T-helper 2 cell treated with Interferon-gamma antibody and Interleukin-4, amounts not matched to agents 5 μg/mL and 100 μg/mL, for 36 hours (primary cell): ENCODE results near the gene RYR2.
"Not testable (repeated sequence)": the region's sequence is repeated elsewhere in the genome, so short reads cannot be mapped to it uniquely, and the experiment has no call there.

ENCODE experiments used
- DNase-seq: peaks from one replicate; pipeline ENCODE4 v3.0.0; 2021; ENCODE audit warnings: low spot score
- H3K27ac Mint-ChIP-seq: one replicate; pipeline ENCODE4 v1.8.0; 2021; ENCODE audit warnings: mild to moderate bottlenecking, mixed read lengths
- H3K27me3 Mint-ChIP-seq: one replicate; pipeline ENCODE4 v1.8.0; 2021; ENCODE audit warnings: low read depth, mixed read lengths
- H3K36me3 Mint-ChIP-seq: one replicate; pipeline ENCODE4 v1.8.0; 2021; ENCODE audit warnings: low read depth, mixed read lengths
- H3K4me1 Mint-ChIP-seq: one replicate; pipeline ENCODE4 v1.8.0; 2021; ENCODE audit warnings: low read depth, mixed read lengths
- H3K4me3 Mint-ChIP-seq: one replicate; pipeline ENCODE4 v1.8.0; 2022; ENCODE audit warnings: mild to moderate bottlenecking, moderate library complexity, mixed read lengths
- H3K9me3 Mint-ChIP-seq: one replicate; pipeline ENCODE4 v1.8.0; 2021; ENCODE audit warnings: mixed read lengths

Gene RYR2

DNA sequence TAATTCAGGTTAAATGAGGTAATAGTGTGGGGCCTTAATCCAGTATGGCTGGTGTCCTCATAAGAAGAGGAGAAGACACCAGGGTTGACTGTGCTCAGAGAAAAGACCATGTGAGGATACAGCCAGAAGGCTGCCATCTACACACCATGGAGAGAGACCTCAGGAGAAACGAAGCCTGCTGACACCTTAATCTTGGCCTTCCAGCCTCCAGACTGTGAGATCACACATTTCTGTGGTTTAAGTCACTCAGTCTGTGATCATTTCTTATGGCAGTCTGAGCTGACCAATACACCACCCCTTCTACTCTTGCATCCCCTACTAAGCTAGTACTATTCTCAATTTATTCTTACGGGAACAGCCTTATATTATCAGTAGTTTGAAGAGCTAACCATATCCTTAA, 538.7 kb downstream of the RYR2 start:
- Mint-ChIP-seq H3K4me3 (no peak overlapping the region), H3K27ac (no peak overlapping the region), H3K4me1 (no peaks in the 10 kb centered on the region), H3K9me3 (peaks cover 18% of the 10 kb centered on the region), H3K36me3 (no peaks in the 10 kb centered on the region), H3K27me3 (no peaks in the 10 kb centered on the region)
- no peak for DNase-seq

DNA sequence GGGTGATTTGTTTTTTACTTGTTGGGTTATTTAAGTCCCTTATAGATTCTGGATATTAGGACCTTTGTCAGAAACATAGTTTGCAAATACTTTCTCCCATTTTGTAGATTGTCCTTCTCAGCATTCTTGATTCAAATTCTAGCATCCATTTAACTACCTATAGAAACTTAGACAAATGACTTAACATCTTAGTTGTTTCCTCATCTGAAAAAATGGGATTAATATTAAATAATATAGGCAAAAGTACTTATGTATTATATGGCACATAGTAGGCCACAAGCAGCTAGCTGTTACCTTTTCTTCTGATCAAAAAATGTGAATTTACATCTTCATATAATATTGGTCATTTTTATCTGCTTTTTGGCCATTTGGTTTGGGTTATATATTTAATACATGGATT, 541.3 kb downstream of the RYR2 start:
- peaks cover 6% of the 10 kb centered on the region for H3K9me3 Mint-ChIP-seq
- DNase-seq = no peak
- no peak overlapping the region for H3K27ac Mint-ChIP-seq
- H3K4me3 Mint-ChIP-seq = no peak overlapping the region
- no peaks in the 10 kb centered on the region for H3K27me3 Mint-ChIP-seq
- H3K36me3 Mint-ChIP-seq = no peaks in the 10 kb centered on the region
- no peaks in the 10 kb centered on the region for H3K4me1 Mint-ChIP-seq

DNA sequence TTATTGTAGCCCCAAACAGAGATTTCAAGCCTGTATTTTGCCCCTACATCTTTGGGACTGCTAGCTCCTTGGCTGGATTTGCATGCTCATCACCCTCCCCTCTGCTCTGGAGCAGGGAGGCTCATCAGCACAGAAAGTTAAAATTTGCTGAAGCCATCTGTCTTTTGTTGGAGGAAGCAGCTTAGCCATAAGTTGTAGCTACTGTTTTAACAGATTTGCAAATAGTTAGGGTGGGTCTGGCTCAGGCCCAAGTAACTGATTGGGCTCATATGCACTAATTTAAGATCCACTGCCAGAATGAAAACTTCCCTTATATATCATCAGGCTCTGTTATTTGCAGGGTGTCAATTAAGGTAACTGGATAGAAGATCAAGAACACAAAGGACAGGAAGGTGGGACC, 541.8 kb downstream of the RYR2 start:
- no peak overlapping the region for H3K4me3 Mint-ChIP-seq
- H3K27me3 Mint-ChIP-seq = no peaks in the 10 kb centered on the region
- no peak overlapping the region for H3K27ac Mint-ChIP-seq
- DNase-seq = no peak
- H3K4me1 Mint-ChIP-seq = no peaks in the 10 kb centered on the region
- no peaks in the 10 kb centered on the region for H3K36me3 Mint-ChIP-seq
- H3K9me3 Mint-ChIP-seq = peaks cover 1% of the 10 kb centered on the region

DNA sequence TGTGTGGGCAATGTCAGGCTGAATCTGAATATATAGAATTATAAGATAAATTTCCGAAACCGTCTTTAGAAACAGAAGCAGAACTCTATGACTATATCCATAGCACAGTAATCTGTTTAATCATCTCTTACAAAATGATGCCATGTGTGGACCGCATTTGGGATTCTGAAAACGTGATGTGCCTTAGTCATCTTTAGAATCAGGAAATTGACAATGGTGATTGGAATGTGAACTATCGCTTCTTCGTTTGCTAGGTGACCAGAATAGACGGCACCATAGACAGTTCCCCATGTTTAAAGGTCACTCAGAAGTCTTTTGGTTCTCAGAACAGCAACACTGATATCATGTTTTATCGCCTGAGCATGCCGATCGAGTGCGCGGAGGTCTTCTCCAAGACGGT, 548.4 kb downstream of the RYR2 start:
- no peaks in the 10 kb centered on the region for H3K36me3 Mint-ChIP-seq
- no peak for DNase-seq
- no peak overlapping the region for H3K27ac Mint-ChIP-seq
- no peaks in the 10 kb centered on the region for H3K9me3 Mint-ChIP-seq
- H3K4me1 Mint-ChIP-seq = no peaks in the 10 kb centered on the region
- H3K27me3 Mint-ChIP-seq = no peaks in the 10 kb centered on the region
- H3K4me3 Mint-ChIP-seq = no peak overlapping the region

DNA sequence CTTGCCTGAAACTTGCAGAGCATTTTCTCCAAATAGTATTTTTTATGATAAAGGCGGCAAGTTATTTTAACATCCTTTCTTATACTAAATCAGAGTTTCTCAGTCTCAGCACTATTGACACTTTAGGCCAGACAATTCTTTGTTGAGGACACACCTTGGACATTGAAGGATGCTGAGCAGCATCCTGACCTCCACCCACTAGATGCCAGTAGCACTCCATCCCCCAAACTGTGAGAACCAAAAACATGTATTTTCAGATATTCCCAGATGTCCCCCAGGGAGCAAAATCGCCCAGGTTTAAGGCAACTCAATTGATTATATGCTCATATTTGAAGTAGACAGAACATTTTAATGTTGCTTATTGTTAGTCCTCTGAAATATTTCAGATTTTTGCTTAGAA, 549.4 kb downstream of the RYR2 start:
- no peaks in the 10 kb centered on the region for H3K27me3 Mint-ChIP-seq
- H3K36me3 Mint-ChIP-seq = no peaks in the 10 kb centered on the region
- H3K9me3 Mint-ChIP-seq = peaks cover 7% of the 10 kb centered on the region
- DNase-seq = no peak
- H3K4me3 Mint-ChIP-seq = no peak overlapping the region
- H3K27ac Mint-ChIP-seq = no peak overlapping the region
- no peaks in the 10 kb centered on the region for H3K4me1 Mint-ChIP-seq

DNA sequence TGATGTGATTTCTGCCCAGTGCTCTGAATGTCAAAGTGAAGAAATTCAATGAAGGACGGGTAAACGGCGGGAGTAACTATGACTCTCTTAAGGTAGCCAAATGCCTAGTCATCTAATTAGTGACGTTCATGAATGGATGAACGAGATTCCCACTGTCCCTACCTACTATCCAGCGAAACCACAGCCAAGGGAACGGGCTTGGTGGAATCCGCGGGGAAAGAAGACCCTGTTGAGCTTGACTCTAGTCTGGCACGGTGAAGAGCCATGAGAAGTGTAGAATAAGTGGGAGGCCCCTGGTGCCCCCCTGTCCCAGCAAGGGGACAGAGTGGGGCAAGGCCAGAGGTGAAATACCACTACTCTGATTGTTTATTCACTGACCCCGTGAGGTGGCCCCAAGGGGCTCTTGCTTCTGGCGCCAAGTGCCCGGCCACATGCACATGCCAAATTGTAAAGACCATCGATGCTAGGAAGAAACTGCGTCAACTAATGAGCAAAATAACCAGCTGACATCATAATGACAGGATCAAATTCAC, 561.1 kb downstream of the RYR2 start:
- H3K36me3 Mint-ChIP-seq, DNase-seq, H3K4me1 Mint-ChIP-seq, H3K4me3 Mint-ChIP-seq, H3K27ac Mint-ChIP-seq, H3K27me3 Mint-ChIP-seq, H3K9me3 Mint-ChIP-seq: not testable (repeated sequence)

DNA sequence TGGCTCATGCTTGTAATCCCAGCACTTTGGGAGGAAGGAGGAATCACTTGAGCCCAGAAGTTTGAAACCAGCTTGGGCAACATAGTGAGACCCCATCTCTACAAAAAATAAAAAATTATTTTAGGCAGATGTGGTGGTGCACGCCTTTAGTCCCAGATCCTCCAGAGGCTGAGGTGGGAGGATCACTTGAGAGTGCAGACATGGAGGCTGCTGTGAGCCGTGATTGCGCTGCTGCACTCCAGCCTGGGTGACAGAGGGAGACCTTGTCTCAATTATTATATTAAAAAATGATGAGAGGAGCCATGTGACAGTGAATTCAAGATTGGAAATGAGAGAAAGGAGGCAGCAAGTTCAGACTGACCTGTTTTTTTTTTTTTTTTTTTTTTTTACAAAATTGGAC, 566.4 kb downstream of the RYR2 start:
- Mint-ChIP-seq H3K36me3 (no peaks in the 10 kb centered on the region), H3K4me3 (no peak overlapping the region), H3K27ac (no peak overlapping the region), H3K27me3 (no peaks in the 10 kb centered on the region), H3K9me3 (peaks cover 8% of the 10 kb centered on the region), H3K4me1 (no peaks in the 10 kb centered on the region)
- DNase-seq = no peak

DNA sequence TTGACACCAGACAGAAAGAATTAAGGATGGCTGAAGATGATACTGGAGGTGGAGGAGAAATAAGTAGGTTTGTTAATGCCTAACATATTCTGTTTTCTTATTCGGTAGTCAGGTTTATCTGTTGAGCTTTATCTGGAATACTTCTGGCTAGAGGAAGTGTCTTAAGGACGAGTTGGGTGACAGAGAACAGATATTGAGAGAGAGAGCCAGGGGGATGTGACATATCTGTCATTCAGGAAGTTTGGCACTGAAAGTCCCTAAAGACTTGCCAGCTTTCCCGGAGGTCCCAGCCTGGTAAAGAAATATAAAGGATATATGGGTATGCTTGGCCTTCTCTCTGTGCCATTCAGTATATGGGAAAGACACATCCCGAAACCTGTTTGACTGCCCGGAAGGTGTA, 568.2 kb downstream of the RYR2 start:
- Mint-ChIP-seq H3K27me3 (no peaks in the 10 kb centered on the region), H3K4me1 (no peaks in the 10 kb centered on the region), H3K27ac (no peak overlapping the region), H3K9me3 (peaks cover 3% of the 10 kb centered on the region), H3K4me3 (no peak overlapping the region), H3K36me3 (no peaks in the 10 kb centered on the region)
- no peak for DNase-seq

DNA sequence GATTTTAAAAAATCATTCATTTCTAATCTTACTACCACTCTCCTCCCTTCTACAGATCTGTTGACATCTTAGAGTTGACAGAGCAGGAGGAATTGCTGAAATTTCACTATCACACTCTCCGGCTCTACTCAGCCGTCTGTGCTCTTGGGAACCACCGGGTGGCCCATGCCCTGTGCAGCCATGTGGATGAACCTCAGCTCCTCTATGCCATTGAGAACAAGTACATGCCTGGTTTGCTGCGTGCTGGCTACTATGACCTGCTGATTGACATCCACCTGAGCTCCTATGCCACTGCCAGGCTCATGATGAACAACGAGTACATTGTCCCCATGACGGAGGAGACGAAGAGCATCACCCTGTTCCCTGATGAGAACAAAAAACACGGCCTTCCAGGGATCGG, 572.0 kb downstream of the RYR2 start:
- no peak for DNase-seq
- Mint-ChIP-seq H3K4me3 (no peak overlapping the region), H3K27ac (no peak overlapping the region), H3K36me3 (no peaks in the 10 kb centered on the region), H3K4me1 (no peaks in the 10 kb centered on the region), H3K9me3 (peaks cover 3% of the 10 kb centered on the region), H3K27me3 (no peaks in the 10 kb centered on the region)

DNA sequence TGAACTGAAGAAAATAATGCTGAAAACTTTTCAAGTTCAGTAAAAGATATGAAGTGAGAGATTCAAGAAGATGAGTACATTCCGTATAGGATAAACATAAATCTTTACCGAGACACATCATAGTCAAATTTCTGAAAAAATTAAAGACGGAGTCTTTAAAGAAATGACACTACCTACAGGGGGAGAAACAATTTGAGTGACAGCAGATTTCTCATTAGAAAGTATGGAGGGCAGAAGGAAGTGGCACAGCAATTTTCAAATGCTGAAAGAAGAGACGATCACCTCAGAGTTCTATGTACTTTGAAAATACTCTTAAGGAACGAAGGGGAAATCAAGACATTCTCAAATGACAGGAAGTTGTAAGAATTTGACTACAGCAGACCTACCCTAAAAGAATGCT, 577.6 kb downstream of the RYR2 start:
- peaks cover 7% of the 10 kb centered on the region for H3K9me3 Mint-ChIP-seq
- H3K36me3 Mint-ChIP-seq = no peaks in the 10 kb centered on the region
- no peak overlapping the region for H3K4me3 Mint-ChIP-seq
- H3K27me3 Mint-ChIP-seq = no peaks in the 10 kb centered on the region
- no peak for DNase-seq
- no peaks in the 10 kb centered on the region for H3K4me1 Mint-ChIP-seq
- H3K27ac Mint-ChIP-seq = no peak overlapping the region

DNA sequence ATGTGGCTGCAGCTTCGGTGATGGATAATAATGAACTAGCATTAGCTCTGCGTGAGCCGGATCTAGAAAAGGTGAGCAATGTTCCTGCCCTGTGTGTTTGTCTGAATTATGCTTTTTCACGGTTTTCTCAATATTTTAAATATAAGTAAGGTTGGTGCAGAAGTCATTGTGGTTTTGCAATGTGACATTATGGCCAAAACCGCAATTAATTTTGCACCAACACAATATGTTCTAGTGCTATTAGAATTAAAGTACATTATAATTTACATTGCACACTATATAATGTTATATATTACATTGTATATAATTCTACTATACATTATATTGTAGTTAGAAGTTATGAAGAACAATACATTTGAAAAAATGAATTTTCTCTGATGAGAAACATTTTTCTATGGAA, 592.9 kb downstream of the RYR2 start:
- Mint-ChIP-seq H3K4me3 (no peak overlapping the region), H3K27ac (no peak overlapping the region), H3K9me3 (peaks cover 7% of the 10 kb centered on the region), H3K27me3 (no peaks in the 10 kb centered on the region), H3K4me1 (no peaks in the 10 kb centered on the region), H3K36me3 (no peaks in the 10 kb centered on the region)
- no peak for DNase-seq

DNA sequence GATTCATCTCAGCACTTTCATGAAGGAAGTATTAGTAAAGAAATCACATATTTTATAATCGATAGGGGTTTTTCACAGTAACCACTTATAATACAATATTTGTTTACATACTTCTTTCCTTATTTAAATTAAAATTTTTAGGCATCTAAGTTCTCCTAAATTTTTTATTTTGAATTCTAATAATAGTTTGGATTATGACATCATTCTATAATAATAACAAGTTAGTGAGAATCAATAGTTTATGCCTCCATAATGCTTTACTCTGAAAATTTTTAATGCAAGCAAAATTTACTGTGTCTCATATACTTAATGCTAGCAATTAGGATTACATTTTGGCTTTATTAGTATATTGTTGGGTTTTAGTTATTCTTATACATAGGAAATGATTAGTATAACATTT, 596.6 kb downstream of the RYR2 start:
- H3K4me3 Mint-ChIP-seq = no peak overlapping the region
- DNase-seq = no peak
- no peak overlapping the region for H3K27ac Mint-ChIP-seq
- H3K4me1 Mint-ChIP-seq = no peaks in the 10 kb centered on the region
- no peaks in the 10 kb centered on the region for H3K27me3 Mint-ChIP-seq
- H3K36me3 Mint-ChIP-seq = no peaks in the 10 kb centered on the region
- peaks cover 7% of the 10 kb centered on the region for H3K9me3 Mint-ChIP-seq

DNA sequence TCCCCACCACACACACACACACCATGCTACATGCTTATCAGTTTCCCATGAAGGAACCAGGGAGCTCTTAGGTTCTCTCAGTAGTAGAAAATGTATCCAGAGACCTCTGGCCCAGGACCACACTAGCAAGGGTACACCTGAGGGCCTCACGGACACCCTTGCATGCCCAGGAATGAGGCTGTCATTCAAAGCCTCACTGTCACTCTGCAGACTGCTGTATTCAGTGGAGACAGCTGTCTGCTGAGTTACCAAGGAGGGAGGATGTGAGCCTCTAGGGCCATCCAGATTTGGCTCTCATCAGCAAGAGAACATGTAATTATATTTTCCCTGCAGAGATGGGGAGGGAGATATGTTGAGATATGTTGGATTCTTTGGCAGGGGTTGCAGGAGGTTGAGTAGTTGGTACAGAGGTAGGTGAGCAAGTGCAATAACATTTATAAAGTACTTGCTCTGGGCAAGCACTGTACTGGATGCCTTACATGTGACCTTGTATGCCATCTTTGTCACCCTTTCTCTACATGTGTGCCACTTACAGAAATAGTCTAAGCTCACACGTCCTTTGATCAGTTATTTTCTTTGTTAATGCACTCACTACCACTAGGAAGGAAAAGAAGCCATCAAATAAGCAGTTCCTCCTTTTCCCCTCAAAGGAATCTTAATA, 598.2 kb downstream of the RYR2 start:
- Mint-ChIP-seq H3K4me3 (no peak overlapping the region), H3K9me3 (no peaks in the 10 kb centered on the region)
- DNase-seq = no peak

DNA sequence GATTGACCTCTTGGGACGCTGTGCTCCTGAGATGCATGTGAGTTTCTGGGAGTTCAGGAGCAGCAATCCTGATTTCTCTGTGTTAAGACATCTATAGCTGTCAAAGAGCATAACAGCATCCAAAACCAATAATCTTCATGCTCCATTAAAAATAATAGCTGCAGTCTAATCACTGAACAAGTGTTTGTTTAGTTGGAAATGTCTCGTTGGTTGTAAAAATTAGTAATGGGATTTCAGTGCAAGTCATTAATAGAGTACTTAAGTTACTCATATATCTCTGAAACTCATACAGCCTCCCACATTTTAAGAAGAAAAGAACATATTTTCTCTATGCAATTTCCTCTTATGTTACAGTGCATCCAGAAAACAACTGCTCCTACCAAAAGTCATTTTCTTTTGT, 599.0 kb downstream of the RYR2 start:
- Mint-ChIP-seq H3K4me1 (no peaks in the 10 kb centered on the region), H3K4me3 (no peak overlapping the region), H3K27ac (no peak overlapping the region), H3K9me3 (no peaks in the 10 kb centered on the region), H3K27me3 (no peaks in the 10 kb centered on the region), H3K36me3 (no peaks in the 10 kb centered on the region)
- DNase-seq = no peak

More for the DNA sequence above, 598.2 kb downstream of the RYR2 start:
- H3K36me3 Mint-ChIP-seq = no peaks in the 10 kb centered on the region
- H3K27me3 Mint-ChIP-seq = no peaks in the 10 kb centered on the region
- H3K4me1 Mint-ChIP-seq = no peaks in the 10 kb centered on the region
- H3K27ac Mint-ChIP-seq = no peak overlapping the region

DNA sequence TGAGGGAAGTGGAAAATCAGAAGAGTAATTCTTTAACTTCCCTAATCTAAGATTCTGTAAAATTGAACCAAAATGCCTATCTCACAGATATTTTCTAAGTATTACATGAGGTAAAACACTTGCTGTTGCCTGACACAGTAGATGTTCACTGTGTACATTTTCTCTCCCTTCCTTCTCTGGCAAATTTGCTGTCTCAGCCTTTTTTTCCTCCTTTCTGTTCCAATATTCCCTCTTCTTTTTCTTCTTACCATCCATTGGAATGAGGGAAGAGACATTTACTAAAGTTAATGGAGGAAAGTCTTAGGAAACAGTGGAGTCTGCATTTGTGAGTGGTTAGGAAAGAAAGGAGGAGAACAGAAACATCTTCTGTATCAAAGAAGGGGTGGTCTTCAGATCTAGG, 608.8 kb downstream of the RYR2 start:
- Mint-ChIP-seq H3K27me3 (no peaks in the 10 kb centered on the region), H3K4me3 (no peak overlapping the region), H3K27ac (no peak overlapping the region), H3K36me3 (no peaks in the 10 kb centered on the region), H3K4me1 (no peaks in the 10 kb centered on the region), H3K9me3 (no peaks in the 10 kb centered on the region)
- DNase-seq = no peak
